Common myeloid progenitor, CD34-positive (primary cell): ENCODE measurements around the gene KIAA0319L.

Source experiments
- CTCF ChIA-PET: fragments of 350-600 bp; sonication (Branson Sonifier 250); formaldehyde crosslinking; loops from one replicate; lab custom pipeline; 2021; ENCODE audit warnings: antibody characterized with exemption; lab: Charles Lee
- POLR2A ChIA-PET: fragments of 350-600 bp; sonication (Branson Sonifier 250); formaldehyde crosslinking; loops from one replicate; lab custom pipeline; 2021; ENCODE audit warnings: antibody characterized with exemption; lab: Charles Lee
- DNase-seq, 3 donors: peaks; one replicate each; pipeline versions ENCODE4 v3.0.0 to v3.0.0-alpha.2; 2013
- H3K27ac ChIP-seq, 2 experiments: 1 replicate in 1 of 2; 2 replicates in 1 of 2; pipeline ENCODE4 v1.7.0; 2013; ENCODE audit warnings: inconsistent platforms in 2 of 2, low read length in 2 of 2, mild to moderate bottlenecking in 2 of 2, low read depth in 1 of 2, moderate library complexity in 1 of 2; ENCODE audit not compliant: severe bottlenecking in 2 of 2, insufficient read depth in 1 of 2, poor library complexity in 1 of 2
- H3K27me3 ChIP-seq, 5 experiments: replicated peaks in 2 of 5; 1 replicate in 3 of 5; 2 replicates in 2 of 5; pipeline versions ENCODE4 v1.6.1 to v1.7.0; 2013; ENCODE audit warnings: low read length in 4 of 5, mild to moderate bottlenecking in 2 of 5, moderate library complexity in 2 of 5, inconsistent platforms in 1 of 5; ENCODE audit not compliant: insufficient read depth in 5 of 5, control insufficient read depth in 4 of 5
- H3K36me3 ChIP-seq, 4 experiments: 1 replicate in 2 of 4; 2 replicates in 2 of 4; pipeline versions ENCODE4 v1.6.1 to v1.7.0; 2013; ENCODE audit warnings: low read length in 3 of 4, control low read depth in 1 of 4, mild to moderate bottlenecking in 1 of 4; ENCODE audit not compliant: control insufficient read depth in 4 of 4, insufficient read depth in 4 of 4
- H3K4me1 ChIP-seq, 4 experiments: 1 replicate in 3 of 4; 2 replicates in 1 of 4; pipeline versions ENCODE4 v1.6.1 to v1.7.1; 2013; ENCODE audit warnings: low read length in 3 of 4, mild to moderate bottlenecking in 3 of 4, control low read depth in 1 of 4, inconsistent platforms in 1 of 4, moderate library complexity in 1 of 4; ENCODE audit not compliant: control insufficient read depth in 4 of 4, insufficient read depth in 4 of 4; ENCODE audit errors: control extremely low read depth in 1 of 4
- H3K4me3 ChIP-seq, 7 experiments: 1 replicate in 4 of 7; 2 replicates in 3 of 7; pipeline versions ENCODE4 v1.5.1 to v1.7.0; 2013; ENCODE audit warnings: mild to moderate bottlenecking in 7 of 7, low read length in 6 of 7, moderate library complexity in 6 of 7, inconsistent platforms in 2 of 7, low read depth in 2 of 7, control low read depth in 1 of 7; ENCODE audit not compliant: insufficient read depth in 4 of 7, control insufficient read depth in 1 of 7; ENCODE audit errors: extremely low read depth in 1 of 7
- H3K9me3 ChIP-seq, 5 experiments: 1 replicate in 4 of 5; 2 replicates in 1 of 5; pipeline versions ENCODE4 v1.6.1 to v1.7.1; 2013; ENCODE audit warnings: low read length in 4 of 5, mild to moderate bottlenecking in 2 of 5, inconsistent platforms in 1 of 5, low read depth in 1 of 5, moderate library complexity in 1 of 5; ENCODE audit not compliant: control insufficient read depth in 4 of 5, insufficient read depth in 2 of 5; ENCODE audit errors: control extremely low read depth in 1 of 5
- WGBS: methylation state at CpG from one replicate; pipeline ENCODE4 v1.1.5; 2013; ENCODE audit not compliant: insufficient coverage; 5-methylcytosine and 5-hydroxymethylcytosine counted together

Gene KIAA0319L

DNA sequence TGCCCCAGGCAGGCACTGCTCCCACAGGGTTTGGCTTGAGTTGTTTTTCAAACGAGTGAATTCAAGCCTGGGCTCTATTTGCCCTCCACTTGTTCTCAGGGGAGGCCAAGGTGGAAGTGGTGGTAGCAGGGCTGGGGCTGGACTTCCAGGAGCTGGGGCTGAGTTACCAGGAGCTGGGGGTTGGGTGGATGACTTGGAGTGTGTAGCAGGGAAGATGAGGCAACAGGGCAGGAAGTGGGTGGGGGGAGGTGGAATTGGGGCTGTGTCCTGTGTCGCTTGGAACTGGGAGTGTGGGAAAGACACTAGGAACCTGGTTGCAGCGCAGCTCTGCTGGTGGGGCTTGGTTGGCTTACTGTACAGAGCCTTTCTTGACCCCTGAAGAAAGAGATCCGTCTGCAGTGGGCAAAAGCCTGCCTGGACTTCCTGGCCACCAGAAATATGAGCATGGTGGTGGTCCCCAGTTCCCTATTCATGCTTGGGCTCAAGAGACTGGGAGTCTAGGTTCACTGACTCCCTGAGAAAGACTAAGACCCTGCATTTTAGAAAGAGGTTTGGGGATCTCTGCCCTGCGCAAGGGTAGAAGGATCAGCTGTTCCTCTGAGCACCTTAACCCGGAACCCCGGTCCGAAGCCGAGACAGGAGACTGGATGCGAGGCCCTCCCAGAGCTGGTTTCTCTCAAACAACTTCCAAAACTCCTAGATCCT lies 19.0 kb upstream of the KIAA0319L start:
- peaks cover 0 to 6% (median 1%) of the 10 kb centered on the region in 4 experiments for H3K36me3 ChIP-seq
- no peaks in the 10 kb centered on the region for H3K9me3 ChIP-seq
- peaks cover 0 to 6% (median 0%) of the 10 kb centered on the region in 5 experiments for H3K27me3 ChIP-seq
- no peak overlapping the region for H3K27ac ChIP-seq
- peak overlapping the region in 5 of 7 experiments; percentile 11 to 82 (median 67) for H3K4me3 ChIP-seq
- WGBS: 58% methylated on average over 9 of the region's 10 CpGs
- no peak for DNase-seq
- ChIA-PET CTCF (interaction anchor here (1.3 kb wide), 1 partner anchor 9 kb away, joined by 7 read pairs; no protein-coding TSS in a partner anchor), POLR2A (no interaction called here)
- peaks cover 3 to 51% (median 47%) of the 10 kb centered on the region in 4 experiments for H3K4me1 ChIP-seq

DNA sequence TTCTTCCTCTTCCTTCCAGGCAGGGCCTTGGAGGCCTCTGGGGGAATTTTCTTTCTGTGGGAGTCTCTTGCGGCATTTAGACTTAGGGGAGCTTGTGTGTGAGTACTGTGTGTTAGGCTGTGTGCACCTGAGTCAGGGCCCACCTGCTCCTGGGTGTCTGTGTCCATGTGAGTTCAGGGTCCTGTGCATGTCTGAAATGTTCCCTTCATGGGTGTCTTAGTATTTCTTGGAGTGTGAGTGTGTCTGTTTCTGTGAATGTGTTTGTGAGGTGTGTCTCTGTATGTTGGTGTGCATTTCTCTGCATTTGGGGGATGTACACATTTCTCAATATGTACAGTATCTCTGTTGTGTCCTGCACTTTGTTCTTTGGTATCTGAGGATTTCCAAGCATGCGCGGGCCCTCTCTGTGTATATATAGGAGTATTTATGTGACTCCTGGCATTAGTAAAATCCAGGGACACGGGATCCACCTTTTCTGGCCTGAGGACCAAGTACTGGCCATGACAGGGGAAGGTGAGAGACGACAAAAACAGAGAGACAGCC lies 18.3 kb upstream of the KIAA0319L start:
- POLR2A ChIA-PET: no interaction called here
- no peak for DNase-seq
- Histone ChIP-seq H3K4me3 (peak overlapping the region in 1 of 7 experiments; percentile 69), H3K27ac (no peak overlapping the region), H3K4me1 (peaks cover 3 to 51% (median 47%) of the 10 kb centered on the region in 4 experiments), H3K27me3 (peaks cover 0 to 6% (median 0%) of the 10 kb centered on the region in 5 experiments), H3K9me3 (no peaks in the 10 kb centered on the region), H3K36me3 (peaks cover 0 to 6% (median 1%) of the 10 kb centered on the region in 4 experiments)
- 83% methylated on average over 4 of the region's 5 CpGs for WGBS
- CTCF ChIA-PET: interaction anchor here (1.3 kb wide), 1 partner anchor 8 kb away, joined by 7 read pairs; no protein-coding TSS in a partner anchor

DNA sequence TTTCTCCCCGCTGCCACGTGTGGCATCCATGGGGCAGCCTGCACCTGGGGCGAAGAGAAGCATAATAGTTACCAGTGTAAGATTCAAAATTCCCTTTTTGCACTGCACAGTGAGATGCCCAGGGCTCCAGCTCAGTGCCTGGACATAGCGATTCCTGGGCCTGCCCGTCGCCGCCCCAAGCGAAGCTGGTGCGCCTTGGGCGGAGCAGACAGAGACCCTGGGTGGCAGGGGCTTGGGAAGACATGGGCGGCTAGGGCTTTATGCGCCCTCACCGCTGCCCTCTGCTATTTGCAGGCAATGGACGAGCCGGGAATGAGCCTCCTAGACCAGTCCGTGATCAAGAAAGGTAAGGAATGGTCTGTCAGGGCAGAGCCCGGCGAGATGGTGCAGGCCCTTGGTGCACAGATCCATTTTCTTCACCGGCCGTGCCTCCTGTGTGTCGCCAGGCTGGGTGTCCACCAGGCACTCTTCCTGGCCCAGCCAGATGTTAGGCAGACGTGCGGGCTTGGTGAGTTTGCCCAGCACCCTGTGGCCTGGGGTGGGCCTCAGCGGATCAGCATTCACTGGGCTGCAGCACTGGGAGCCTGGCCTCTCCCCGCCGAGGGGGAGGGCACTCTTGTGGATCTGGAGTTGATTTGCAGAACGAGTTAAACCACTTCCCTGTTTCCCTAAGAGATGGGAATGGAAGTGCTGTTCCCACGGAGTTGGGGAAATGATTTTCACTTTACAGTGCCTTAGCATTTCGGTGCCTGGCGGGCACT lies 17.6 kb upstream of the KIAA0319L start:
- CTCF ChIA-PET: interaction anchor here (5.6 kb wide), 1 partner anchor 152 kb away, joined by 43 read pairs; no protein-coding TSS in a partner anchor
- POLR2A ChIA-PET: interaction anchor here (0.6 kb wide), 1 partner anchor 72 kb away, joined by 4 read pairs; no protein-coding TSS in a partner anchor
- peaks cover 0 to 6% (median 0%) of the 10 kb centered on the region in 5 experiments for H3K27me3 ChIP-seq
- DNase-seq: no peak
- H3K27ac ChIP-seq: no peak overlapping the region
- no peaks in the 10 kb centered on the region for H3K9me3 ChIP-seq
- H3K36me3 ChIP-seq: peaks cover 0 to 6% (median 1%) of the 10 kb centered on the region in 4 experiments
- WGBS: 85% methylated on average over 28 of the region's 30 CpGs
- H3K4me3 ChIP-seq: no peak overlapping the region
- peaks cover 3 to 51% (median 47%) of the 10 kb centered on the region in 4 experiments for H3K4me1 ChIP-seq

DNA sequence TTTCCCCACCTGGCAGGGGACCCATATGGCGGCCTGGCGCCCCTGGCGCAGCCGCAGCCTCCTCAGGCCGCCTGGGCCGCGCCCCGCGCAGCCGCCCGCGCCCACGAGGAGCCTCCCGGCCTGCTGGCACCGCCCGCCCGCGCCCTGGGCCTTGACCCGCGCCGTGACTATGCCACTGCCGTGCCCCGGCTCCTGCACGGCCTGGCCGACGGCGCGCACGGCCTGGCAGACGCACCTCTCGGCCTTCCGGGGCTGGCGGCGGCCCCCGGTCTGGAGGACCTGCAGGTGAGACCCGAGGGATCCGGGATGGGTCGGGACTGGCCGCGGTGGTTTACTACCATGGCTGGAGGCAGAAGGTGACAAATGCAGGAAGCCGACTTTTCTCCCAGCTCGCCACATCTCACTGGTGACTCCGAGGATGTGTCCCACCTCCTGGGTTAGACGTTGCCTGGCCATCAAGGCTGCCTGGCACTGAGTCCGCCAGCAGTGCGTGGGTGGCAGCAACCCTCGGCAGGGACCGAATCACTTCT lies 17.0 kb upstream of the KIAA0319L start:
- no peak for DNase-seq
- Histone ChIP-seq H3K36me3 (peaks cover 0 to 6% (median 1%) of the 10 kb centered on the region in 4 experiments), H3K9me3 (no peaks in the 10 kb centered on the region), H3K27me3 (peaks cover 0 to 6% (median 0%) of the 10 kb centered on the region in 5 experiments), H3K27ac (no peak overlapping the region), H3K4me3 (no peak overlapping the region), H3K4me1 (peaks cover 3 to 51% (median 47%) of the 10 kb centered on the region in 4 experiments)
- WGBS: 97% methylated on average over 48 of the region's 48 CpGs
- CTCF ChIA-PET: interaction anchor here (5.6 kb wide), 1 partner anchor 152 kb away, joined by 43 read pairs; no protein-coding TSS in a partner anchor
- POLR2A ChIA-PET: interaction anchor here (0.6 kb wide), 1 partner anchor 72 kb away, joined by 4 read pairs; no protein-coding TSS in a partner anchor

GRCh38 chr1:35573198-35574124 lies 16.3 kb upstream of the KIAA0319L start, which contains the start of gene TFAP2E:
TSS of gene TFAP2E (plus strand) at chr1:35573314. CDS start at chr1:35573578, 264 bp downstream.
- Histone ChIP-seq H3K4me3 (peak within 1 kb of the TSS in 6 of 7 experiments; percentile 35 to 82 (median 61)), H3K27me3 (peaks cover 0 to 6% (median 0%) of the 10 kb centered on the region in 5 experiments), H3K27ac (no peak within 1 kb of the TSS), H3K4me1 (peaks cover 3 to 48% (median 44%) of the 10 kb centered on the region in 4 experiments), H3K36me3 (peaks cover 0 to 6% (median 1%) of the 10 kb centered on the region in 4 experiments), H3K9me3 (no peaks in the 10 kb centered on the region)
- POLR2A ChIA-PET: no interaction called here
- CTCF ChIA-PET: interaction anchor here (0.8 to 5.6 kb wide), 7 partner anchors 11 to 164 kb away, joined by 3 to 43 read pairs (median 4); no protein-coding TSS in a partner anchor
- WGBS: 45% methylated on average over 67 of the region's 95 CpGs
- DNase-seq: peak in 2 of 3 donors; percentile 47 to 62
